A549 (cell line): Measurements from ENCODE around the gene CELSR1.

Source experiments
- CBX2 ChIP-seq: fragments of 200-600 bp; sonication (generic); IDR thresholded peaks from 2 replicates; pipeline ENCODE4 v1.6.1; 2016; ENCODE audit warnings: low read depth, mild to moderate bottlenecking, borderline replicate concordance
- CHD2 ChIP-seq: fragments of 150-350 bp; IDR thresholded peaks from 2 replicates; pipeline ENCODE4 v1.6.1; 2014; ENCODE audit warnings: low read length; ENCODE audit not compliant: partially characterized antibody
- HDAC2 ChIP-seq: fragments of 200-600 bp; sonication (generic); IDR thresholded peaks from 2 replicates; pipeline ENCODE4 v1.6.1; 2016
- POLR2A ChIP-seq: IDR thresholded peaks from 2 replicates; pipeline ENCODE4 v1.6.1; 2012; ENCODE audit warnings: mild to moderate bottlenecking, low read length
- RAD21 ChIP-seq, 2 experiments: fragments of >200 bp in 1 of 2; sonication (Bioruptor Twin) in 1 of 2; formaldehyde crosslinking in 1 of 2; IDR thresholded peaks in 1 of 2; conservative IDR thresholded peaks in 1 of 2; 2 replicates in 1 of 2; 3 replicates in 1 of 2; pipeline ENCODE4 v1.6.1; 2012 to 2018; ENCODE audit warnings: inconsistent platforms in 1 of 2
- ZNF302 ChIP-seq: fragments of 250-450 bp; sonication (Bioruptor Pico); IDR thresholded peaks from 2 replicates; pipeline ENCODE4 v1.9.0; 2021; ENCODE audit warnings: inconsistent platforms, mild to moderate bottlenecking, moderate library complexity
- TF ChIP-seq, protein P1 (sequence below): fragments of >200 bp; sonication (Bioruptor Twin); formaldehyde crosslinking; IDR thresholded peaks from 3 replicates; pipeline ENCODE4 v1.5.1; 2016
- TF ChIP-seq, protein P2 (sequence below): fragments of 200-600 bp; sonication (generic); IDR thresholded peaks from 2 replicates; pipeline ENCODE4 v1.6.1; 2016; ENCODE audit warnings: antibody characterized with exemption, mild to moderate bottlenecking, moderate library complexity
- TF ChIP-seq, protein P3 (sequence below): IDR thresholded peaks from 2 replicates; pipeline ENCODE4 v1.6.1; 2012
- TF ChIP-seq, protein P4 (sequence below): fragments of 150-350 bp; IDR thresholded peaks from 2 replicates; pipeline ENCODE4 v1.6.1; 2014; ENCODE audit warnings: low read depth, mild to moderate bottlenecking, low read length

GRCh38 chr22:46319319-46319718 is 218.1 kb downstream of the CELSR1 start:
- TF ChIP-seq, protein P1, sequence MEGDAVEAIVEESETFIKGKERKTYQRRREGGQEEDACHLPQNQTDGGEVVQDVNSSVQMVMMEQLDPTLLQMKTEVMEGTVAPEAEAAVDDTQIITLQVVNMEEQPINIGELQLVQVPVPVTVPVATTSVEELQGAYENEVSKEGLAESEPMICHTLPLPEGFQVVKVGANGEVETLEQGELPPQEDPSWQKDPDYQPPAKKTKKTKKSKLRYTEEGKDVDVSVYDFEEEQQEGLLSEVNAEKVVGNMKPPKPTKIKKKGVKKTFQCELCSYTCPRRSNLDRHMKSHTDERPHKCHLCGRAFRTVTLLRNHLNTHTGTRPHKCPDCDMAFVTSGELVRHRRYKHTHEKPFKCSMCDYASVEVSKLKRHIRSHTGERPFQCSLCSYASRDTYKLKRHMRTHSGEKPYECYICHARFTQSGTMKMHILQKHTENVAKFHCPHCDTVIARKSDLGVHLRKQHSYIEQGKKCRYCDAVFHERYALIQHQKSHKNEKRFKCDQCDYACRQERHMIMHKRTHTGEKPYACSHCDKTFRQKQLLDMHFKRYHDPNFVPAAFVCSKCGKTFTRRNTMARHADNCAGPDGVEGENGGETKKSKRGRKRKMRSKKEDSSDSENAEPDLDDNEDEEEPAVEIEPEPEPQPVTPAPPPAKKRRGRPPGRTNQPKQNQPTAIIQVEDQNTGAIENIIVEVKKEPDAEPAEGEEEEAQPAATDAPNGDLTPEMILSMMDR = no peak
- TF ChIP-seq POLR2A = no peak
- TF ChIP-seq, protein P2, sequence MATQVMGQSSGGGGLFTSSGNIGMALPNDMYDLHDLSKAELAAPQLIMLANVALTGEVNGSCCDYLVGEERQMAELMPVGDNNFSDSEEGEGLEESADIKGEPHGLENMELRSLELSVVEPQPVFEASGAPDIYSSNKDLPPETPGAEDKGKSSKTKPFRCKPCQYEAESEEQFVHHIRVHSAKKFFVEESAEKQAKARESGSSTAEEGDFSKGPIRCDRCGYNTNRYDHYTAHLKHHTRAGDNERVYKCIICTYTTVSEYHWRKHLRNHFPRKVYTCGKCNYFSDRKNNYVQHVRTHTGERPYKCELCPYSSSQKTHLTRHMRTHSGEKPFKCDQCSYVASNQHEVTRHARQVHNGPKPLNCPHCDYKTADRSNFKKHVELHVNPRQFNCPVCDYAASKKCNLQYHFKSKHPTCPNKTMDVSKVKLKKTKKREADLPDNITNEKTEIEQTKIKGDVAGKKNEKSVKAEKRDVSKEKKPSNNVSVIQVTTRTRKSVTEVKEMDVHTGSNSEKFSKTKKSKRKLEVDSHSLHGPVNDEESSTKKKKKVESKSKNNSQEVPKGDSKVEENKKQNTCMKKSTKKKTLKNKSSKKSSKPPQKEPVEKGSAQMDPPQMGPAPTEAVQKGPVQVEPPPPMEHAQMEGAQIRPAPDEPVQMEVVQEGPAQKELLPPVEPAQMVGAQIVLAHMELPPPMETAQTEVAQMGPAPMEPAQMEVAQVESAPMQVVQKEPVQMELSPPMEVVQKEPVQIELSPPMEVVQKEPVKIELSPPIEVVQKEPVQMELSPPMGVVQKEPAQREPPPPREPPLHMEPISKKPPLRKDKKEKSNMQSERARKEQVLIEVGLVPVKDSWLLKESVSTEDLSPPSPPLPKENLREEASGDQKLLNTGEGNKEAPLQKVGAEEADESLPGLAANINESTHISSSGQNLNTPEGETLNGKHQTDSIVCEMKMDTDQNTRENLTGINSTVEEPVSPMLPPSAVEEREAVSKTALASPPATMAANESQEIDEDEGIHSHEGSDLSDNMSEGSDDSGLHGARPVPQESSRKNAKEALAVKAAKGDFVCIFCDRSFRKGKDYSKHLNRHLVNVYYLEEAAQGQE = no peak
- no peak for TF ChIP-seq ZNF302 (CRISPR knock-in tag)
- no peak for TF ChIP-seq CHD2
- TF ChIP-seq, protein P3, sequence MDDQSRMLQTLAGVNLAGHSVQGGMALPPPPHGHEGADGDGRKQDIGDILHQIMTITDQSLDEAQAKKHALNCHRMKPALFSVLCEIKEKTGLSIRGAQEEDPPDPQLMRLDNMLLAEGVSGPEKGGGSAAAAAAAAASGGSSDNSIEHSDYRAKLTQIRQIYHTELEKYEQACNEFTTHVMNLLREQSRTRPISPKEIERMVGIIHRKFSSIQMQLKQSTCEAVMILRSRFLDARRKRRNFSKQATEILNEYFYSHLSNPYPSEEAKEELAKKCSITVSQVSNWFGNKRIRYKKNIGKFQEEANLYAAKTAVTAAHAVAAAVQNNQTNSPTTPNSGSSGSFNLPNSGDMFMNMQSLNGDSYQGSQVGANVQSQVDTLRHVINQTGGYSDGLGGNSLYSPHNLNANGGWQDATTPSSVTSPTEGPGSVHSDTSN = no peak
- no peak for TF ChIP-seq HDAC2
- TF ChIP-seq, protein P4, sequence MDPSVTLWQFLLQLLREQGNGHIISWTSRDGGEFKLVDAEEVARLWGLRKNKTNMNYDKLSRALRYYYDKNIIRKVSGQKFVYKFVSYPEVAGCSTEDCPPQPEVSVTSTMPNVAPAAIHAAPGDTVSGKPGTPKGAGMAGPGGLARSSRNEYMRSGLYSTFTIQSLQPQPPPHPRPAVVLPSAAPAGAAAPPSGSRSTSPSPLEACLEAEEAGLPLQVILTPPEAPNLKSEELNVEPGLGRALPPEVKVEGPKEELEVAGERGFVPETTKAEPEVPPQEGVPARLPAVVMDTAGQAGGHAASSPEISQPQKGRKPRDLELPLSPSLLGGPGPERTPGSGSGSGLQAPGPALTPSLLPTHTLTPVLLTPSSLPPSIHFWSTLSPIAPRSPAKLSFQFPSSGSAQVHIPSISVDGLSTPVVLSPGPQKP = no peak
- no peak for TF ChIP-seq RAD21 (conservative IDR thresholded peaks at IDR 0.05 in 1 of 2, IDR thresholded peaks at IDR 0.05 in 1 of 2)
- TF ChIP-seq CBX2 = no peak
